Measurements from ENCODE around the gene ASCC2.
"Not testable (repeated sequence)": the region's sequence is repeated elsewhere in the genome, so short reads cannot be mapped to it uniquely, and the experiment has no call there.

ASCC2 gene

GRCh38 chr22:29837741-29838598, at the start of gene ASCC2:
ASCC2 (minus strand) TSS chr22:29838274; CDS start chr22:29832325, 5,949 bp downstream.
- DNase-seq: peak; percentile 98

- DNase-seq: no peak
Measured at GRCh38 chr22:29887358-29887757, 49.3 kb upstream of the ASCC2 start.

- DNase-seq: no peak
Measured at GRCh38 chr22:29886596-29886995, 48.5 kb upstream of the ASCC2 start.

DNA sequence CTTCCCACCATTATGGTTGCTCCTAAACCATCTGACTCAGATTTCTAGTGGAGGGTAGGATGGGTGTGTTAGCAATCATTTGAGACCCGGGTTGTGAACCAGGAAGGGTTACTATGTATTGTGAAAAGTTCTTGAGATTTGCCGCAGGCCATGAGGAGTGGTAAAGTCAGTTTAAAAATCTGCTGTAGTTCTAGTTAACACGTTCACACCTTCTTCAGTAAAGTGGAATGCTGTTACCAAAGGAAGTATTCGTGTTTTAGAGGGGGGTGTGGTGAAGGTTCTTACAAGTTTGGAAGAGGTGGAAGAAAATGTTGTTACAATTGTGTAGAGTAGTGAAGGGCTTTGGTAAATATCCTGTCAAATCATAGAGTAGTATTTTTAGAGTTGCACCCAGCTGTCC, 47.5 kb upstream of the ASCC2 start:
- no peak for DNase-seq

GRCh38 chr22:29883775-29884097, 45.7 kb upstream of the ASCC2 start:
- no peak for DNase-seq

GRCh38 chr22:29883045-29883774, 45.1 kb upstream of the ASCC2 start, which contains the start of gene MTMR3:
MTMR3 (plus strand) TSS chr22:29883174; CDS start chr22:29971060, 87,886 bp downstream.
- DNase-seq: peak; percentile 90

DNA sequence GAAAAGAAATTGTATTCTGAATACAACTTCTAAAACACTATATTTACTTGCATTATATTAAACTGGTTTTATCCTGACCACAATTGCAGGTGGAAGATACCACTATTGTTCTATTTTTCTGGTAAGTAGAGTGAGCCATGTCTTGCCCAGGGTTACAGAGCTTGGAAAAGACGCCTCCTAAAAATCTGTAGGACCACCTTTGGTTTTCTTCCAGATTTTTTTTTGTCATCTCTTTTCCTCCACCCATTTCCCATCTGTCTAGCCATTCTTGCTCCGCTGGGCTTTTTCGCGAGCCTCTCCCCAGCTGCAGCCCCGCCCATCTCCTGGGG, 44.6 kb upstream of the ASCC2 start:
- DNase-seq: no peak

GRCh38 chr22:29879753-29880152, 41.7 kb upstream of the ASCC2 start:
- peak; percentile 18 for DNase-seq

DNA sequence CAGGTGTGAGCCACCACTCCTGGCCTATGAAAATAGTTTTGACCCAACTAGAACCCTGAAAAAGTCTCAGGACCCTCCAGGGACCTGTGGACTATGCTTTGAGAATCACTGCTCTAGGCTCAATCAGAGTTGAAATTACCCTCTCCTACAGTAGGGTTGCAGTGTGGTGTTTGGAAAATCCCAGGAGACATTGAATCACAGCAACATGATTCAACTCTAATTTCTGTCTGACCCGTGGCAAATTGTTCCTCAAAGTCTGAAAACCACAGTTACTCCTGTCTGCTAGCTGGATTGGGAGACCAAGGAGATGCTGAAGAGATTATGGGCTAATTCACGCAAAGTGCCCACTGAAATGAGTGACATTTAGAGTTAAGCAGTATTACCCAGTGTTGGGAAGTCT, 39.5 kb upstream of the ASCC2 start:
- DNase-seq: peak; percentile 24

DNA sequence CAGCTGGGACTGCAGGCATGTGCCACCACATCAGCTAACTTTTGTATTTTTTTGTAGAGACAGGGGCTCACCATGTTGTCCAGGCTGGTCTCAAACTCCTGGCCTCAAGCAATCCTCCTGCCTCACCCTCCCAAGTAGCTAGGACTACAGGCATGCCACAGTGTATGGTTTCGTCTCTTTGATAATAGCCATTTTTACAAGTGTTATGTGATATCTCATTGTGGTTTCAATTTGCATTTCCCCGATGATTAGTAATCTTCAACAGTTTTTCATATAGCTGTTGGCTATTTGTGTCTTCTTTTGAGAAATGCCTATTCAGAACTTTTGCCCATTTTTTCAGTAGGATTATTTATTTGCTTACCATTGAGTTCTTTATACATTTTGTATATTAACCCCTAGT, 35.9 kb upstream of the ASCC2 start:
- no peak for DNase-seq

GRCh38 chr22:29872989-29873388, 34.9 kb upstream of the ASCC2 start:
- DNase-seq: no peak

GRCh38 chr22:29872144-29872893, 34.2 kb upstream of the ASCC2 start:
- DNase-seq: no peak

- no peak for DNase-seq
Measured at GRCh38 chr22:29871684-29872083, 33.6 kb upstream of the ASCC2 start.

- DNase-seq: peak; percentile 29
Measured at GRCh38 chr22:29870574-29870973, 32.5 kb upstream of the ASCC2 start.

GRCh38 chr22:29867851-29868250, 29.8 kb upstream of the ASCC2 start:
- DNase-seq: no peak

DNA sequence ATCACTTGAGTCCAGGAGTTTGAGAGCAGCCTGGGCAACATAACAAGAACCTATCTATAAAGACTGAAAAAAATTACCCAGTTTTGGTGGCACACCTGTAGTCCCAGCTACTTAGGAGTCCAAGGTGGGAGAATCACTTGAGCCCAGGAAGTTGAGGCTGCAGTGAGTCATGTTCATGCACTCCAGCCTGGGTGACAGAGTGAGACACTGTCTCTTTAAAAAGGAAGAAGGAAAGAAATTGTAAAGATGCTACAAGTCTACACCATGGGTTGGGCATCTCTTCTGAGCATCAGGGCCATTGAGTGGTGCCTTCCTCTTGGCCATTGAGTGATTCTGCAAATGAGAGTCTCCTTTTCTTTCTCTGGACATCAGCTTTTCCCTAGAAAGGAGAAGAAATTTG, 29.2 kb upstream of the ASCC2 start:
- DNase-seq: no peak

DNA sequence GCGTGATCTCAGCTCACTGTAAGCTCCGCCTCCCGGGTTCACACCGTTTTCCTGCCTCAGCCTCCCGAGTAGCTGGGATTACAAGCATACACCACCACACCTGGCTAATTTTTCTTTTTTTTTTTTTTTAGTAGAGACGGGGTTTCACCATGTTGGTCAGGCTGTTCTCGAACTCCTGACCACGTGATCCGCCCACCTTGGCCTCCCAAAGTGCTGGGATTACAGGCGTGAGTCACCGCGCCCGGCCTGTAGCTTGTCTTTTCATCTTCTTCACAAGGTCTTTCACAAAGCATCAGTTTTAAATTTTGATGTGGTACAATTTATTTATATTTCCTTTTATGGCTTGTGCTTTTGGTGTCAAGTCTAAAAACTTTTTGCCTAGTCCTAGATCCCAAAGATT, 27.5 kb upstream of the ASCC2 start:
- DNase-seq: not testable (repeated sequence)

GRCh38 chr22:29861672-29862297, 23.7 kb upstream of the ASCC2 start:
- DNase-seq: no peak

GRCh38 chr22:29860006-29860766, 22.1 kb upstream of the ASCC2 start:
- no peak for DNase-seq

DNA sequence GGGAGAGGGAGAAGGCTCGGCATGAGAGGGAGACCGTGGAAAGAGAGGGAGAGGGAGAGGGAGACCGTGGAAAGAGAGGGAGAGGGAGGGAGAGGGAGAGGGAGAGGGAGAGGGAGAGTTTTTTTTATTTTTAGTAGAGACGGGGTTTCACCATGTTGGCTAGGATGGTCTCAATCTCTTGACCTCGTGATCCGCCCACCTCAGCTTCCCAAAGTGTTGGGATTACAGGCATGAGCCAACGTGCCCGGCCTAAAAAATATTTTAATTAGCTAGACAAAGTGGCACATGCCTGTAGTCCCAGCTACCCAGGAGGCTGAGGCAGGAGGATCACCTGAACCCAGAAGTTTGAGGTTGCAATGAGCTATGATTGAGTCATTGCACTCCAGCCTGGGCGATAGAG, 21.0 kb upstream of the ASCC2 start:
- not testable (repeated sequence) for DNase-seq

DNA sequence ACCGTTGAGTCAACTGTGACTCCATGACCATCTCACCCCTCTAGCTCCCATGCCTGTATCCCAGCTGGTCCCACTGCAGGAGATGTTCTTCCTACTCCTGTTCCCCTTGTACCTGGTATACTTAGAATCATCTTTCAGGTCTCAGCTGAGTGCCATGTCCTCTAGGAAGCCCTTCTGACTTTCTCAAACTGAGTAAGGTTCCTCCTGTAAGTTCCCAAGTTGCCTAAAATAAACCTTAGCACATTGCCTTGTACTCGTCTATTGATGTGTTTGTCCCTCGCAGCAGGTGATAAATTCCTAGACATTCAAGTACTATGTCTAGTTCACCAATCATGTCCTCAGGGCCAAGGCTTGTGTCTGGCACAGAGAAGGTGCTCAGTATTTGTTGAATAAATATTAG, 18.4 kb upstream of the ASCC2 start:
- no peak for DNase-seq

DNA sequence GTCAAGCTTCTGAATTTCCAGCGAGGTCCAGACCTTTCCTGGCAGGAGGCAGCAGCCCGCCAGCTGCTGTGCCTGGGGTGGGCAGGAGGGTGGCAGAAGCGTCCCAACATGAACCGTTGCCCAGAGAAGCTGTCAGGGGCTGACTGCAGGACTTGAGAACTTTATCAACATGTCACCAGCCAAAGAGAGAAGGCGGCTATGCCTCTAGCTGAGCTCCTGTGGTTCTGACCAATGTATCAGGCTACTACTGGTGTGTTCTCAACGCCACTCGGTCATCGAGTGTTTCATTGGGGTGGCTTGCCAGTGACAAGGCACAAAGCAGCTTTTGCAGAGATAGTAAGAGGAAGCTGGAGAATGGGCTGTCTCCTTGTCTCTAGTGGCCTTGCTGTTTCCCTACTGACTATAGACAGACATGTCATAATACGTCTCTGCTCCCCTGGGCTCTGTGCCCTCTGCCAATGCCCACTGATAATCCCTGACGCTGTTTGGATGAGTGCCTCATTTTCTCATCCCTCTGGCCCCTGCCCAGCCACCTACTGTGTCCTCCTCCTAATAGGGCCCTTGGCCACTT, 17.6 kb upstream of the ASCC2 start:
- no peak for DNase-seq
